Stimulated activated CD4-positive, alpha-beta T cell treated with anti-CD3 and anti-CD28 coated beads, Interleukin-1b, Interleukin-23, amount 100 ng/mL, for 1 hour (primary cell): ENCODE data around the gene ANO10.
"Not testable (repeated sequence)": the region's sequence is repeated elsewhere in the genome, so short reads cannot be mapped to it uniquely, and the experiment has no call there.

Experiments used
- DNase-seq, 2 donors: peaks; one replicate each; pipeline ENCODE4 v3.0.0-alpha.2; 2020; ENCODE audit warnings: low read depth in 2 of 2

The ANO10 gene

DNA sequence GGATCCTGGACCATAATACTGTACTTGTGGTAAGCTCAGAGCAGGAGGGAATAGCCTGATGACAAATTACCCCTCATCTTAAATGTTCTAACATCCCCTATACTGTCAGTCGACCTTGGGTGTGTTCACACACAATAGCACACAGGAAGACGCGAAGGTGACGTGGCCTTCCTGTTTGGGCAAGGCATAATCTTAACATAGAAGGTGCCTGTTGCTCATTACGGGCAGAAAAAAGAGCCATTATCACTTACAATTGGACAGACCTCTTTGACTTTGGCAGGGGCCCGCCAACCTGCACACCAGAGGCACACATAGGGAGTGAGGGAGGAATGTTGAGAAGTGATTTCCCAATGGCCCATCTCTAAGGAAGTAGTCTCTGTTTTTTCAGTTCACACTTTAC, 144.2 kb downstream of the ANO10 start:
- peak; percentile 10 to 42 for DNase-seq

DNA sequence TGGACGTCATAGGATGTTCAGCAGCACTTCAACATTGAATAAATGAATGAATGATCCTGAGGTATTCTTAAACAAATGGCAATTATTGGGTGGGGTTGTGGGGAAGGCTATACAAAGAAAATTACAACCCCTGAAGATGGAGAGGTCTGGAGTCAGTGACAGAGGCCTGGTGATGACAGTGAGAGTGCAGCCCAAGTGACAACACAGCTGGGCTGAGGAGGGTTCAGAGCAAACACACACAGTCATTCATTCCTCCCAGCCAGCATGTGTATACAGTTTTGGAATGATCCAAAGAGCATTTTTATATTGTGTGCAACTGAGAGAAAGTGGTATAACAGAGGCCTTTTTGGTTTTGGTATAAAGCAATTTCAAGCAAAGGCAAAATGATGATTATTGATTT, 148.1 kb downstream of the ANO10 start:
- DNase-seq = no peak

DNA sequence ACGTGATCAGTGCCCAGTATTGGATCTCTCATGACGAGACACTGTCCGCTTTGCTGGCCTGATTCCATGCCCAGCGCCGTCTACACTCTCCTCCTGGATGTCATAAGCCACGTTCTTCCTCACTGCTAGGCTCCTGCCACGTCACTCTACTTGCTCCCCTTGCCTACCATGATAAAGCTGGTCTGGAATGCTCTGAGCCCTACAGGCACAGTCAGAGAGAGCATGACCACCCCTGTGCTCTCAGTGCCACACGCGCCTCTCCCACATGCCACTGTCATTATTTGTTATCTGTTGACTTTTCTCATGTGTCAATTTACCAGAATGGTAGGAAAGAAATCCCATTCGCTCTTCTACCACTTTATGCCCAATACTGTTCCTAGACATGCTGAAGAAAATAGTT, 148.6 kb downstream of the ANO10 start:
- DNase-seq = no peak

DNA sequence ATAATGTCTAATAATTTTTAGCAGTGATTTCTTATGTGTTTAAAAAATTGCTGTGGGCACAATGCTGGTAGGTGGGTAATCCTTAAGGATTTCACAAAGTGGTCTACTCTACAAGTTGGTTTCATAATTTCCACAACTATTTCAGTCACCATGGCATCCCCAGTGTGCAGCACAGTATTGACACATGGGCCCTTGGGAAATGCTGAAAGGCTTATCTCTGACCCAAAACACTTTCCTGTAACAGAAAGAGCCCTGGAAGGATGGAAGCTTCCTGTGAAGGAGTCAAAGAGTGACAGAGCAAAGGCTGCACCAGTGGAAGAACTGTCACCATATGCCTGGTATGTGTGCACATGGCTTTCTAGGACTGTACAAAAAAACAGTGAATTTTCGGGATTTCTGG, 153.7 kb downstream of the ANO10 start:
- no peak for DNase-seq

DNA sequence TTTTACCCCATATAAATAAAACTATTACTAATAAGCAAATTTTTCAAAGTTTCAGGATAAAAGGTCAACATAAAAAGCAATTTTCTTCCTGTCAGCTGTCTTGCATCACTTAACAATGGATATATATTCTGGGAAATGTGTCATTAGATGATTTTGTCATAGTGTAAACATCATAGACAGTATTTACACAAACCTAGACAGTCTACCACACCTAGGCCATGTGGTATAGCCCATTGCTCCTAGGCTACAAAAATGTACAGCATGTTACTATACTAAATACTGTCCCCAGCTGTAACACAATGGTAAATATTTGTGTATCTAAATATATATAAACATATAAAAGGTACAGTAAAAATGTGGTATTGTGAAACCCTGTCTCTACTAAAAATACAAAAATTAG, 156.7 kb downstream of the ANO10 start:
- DNase-seq = no peak

DNA sequence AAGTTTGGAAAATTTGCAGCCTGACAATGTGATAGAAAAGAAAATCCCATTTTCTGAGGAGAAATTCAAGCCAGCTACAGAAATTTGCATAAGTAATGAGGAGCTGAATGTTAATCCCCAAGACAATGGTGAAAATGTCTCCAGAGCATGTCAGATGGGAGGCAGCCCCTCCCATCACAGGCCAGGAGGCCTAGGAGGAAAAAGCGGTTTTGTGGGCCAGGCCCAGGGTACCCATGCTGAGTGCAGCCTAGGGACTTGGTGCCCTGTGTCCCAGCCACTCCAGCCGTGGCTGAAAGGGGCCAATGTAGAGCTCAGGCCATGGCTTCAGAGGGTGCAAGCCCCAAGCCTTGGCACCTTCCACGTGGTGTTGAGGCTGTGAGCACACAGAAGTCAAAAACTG, 159.2 kb downstream of the ANO10 start:
- DNase-seq = not testable (repeated sequence)

DNA sequence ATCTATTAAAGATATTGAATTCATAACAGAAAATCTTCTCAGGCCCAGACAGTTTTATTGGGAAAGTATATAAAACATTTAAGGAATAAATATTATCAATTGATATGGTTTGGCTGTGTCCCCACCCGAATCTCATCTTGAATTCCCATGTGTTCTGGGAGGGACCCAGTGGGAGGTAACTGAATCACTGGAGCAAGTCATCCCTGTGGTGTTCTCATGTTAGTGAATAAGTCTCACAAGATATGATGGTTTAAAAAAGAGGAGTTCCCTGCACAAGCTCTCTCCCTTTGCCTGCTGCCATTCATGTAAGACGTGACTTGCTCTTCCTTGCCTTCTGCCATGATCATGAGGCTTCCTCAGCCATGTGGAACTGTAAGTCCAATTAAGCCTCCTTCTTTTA, 160.5 kb downstream of the ANO10 start:
- no peak for DNase-seq

DNA sequence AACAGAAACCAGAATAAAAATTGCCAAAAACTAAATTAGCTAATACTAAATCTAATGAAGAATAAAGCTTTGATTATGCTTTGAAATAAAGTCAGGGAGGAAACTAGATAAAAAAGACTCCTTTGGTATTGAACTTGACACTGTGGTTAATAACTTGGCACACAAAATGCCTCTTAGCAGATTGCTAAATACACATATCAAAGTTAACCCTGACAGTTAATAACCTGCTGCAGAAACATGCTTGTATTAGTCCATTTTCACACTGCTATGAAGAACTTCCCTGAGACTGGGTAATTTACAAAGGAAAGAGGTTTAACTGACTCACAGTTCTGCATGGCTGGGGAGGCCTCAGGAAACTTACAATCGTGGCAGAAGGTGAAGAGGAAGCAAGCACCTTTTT, 164.8 kb downstream of the ANO10 start:
- DNase-seq = not testable (repeated sequence)

DNA sequence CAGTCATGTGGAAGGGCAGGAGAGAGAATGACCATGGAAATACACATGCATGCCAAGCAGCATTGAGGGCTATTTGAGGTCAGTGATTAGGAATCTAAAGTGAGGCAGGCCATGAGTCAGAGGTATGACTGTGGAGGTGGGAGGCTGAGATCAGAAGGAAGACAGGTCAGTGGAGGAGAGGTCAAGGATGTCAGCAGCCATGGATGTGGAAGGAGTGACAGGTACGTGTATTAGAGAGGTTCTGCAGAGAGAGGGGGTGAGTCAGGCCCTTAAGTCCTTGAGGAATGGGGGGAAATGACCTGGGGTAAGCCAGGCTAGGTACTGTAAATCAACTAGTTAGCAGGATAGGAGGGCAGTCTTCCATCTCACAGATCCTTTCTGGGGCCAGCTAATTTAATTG, 166.6 kb downstream of the ANO10 start:
- DNase-seq = no peak

DNA sequence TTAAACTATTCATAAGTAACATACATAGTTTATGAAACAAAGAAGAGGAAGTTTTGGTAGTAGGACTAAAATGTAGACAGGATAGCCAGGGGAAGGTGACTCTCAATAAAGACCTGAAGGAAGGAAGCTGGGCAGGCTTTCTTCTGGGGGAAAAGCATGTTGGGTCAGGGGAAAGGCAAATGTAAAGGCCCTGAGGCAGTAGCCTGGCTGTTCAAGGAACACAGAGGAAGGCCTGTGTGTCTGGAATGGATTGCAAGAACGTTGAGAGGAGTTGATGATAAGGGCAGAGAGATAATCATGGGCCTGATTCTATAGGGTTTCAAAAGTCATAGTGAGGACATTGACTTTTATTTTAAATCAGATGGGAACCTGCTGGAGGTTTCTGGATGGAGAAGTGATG, 167.8 kb downstream of the ANO10 start:
- no peak for DNase-seq

DNA sequence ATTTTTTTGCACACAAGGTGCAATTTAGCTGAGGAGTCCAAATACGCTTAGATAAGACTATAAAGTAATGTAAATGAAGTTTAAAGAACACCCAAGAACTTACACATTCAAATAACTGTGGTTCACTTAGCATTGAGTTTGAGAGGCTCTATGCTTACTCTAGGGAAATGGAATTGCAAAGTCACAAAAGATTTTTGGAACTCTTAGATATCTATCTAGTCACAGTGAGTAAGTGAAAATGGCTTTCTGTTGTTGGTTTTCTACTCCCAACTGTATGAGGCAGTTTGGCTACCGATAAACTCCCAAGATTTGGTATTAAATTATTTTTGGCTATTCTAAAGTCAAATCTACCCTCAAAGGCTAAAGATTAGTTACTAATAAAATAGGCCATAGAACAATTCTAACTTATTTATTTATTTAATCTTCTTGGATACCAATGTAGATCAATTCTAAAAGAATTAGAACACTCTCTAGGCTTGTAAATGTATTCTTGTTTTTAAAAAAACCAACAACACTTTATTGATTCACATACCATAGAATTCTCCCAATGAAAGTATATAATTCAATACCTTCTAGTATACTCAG, 170.0 kb downstream of the ANO10 start:
- no peak for DNase-seq

DNA sequence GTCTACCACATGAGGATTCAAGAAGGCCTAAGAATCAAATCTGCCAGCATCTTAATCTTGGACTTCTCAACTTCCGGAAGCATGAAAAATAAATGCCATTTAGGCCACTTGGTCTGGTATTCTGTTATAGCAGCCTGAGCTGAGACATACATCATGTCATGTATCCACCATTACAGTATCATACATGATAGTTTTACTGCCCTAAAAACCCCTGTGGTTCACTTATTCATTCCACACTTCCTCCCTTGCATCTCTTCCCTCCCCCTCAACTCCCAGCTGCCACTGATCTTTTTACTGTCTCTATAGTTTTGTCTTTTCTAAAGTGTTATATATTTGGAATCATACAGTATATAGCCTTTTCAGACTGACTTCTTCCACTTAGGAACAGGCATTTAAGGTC, 173.7 kb downstream of the ANO10 start:
- no peak for DNase-seq

DNA sequence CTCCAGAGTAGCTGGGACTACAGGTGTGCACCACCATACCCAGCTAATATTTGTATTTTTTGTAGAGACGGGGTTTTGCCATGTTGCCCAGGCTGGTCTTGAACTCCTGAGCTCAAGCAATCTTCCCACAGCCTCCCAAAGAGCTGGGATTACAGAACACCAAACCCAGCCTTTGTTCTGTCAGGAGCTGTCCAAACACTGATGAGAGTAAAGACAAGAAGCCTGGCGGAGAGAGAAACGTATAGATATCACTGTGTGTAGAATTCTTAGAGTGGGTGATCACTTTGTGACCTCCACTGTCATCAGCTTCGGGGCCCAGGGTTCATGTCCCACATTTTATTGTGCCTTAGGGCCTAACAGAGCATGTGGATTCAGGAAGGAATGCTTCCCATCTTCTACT, 176.0 kb downstream of the ANO10 start:
- DNase-seq = no peak

DNA sequence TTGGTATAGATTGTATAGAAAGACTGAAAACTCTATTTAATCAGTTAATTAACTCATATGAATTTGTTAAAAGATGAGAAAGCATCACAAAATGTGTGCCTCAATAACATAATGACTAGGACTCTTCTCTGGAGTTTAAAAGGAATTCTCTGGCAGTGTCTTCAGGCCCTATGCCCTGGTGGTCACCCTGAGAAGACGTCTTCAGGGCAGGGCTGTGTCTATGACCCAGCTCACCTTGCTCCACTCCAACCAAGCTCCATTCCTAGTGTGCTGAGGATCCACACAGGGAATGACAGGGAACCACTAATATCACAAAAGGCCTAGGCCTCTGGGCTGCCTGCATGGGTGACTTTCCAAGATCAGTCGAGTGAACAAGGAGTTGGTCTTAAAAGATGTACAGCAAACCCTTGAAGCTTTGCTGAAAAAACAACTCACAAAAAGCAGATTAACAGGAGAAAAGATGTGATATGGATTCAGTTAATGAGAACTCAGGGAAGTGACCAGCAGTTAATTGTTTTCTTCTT, 178.9 kb downstream of the ANO10 start:
- DNase-seq = no peak

DNA sequence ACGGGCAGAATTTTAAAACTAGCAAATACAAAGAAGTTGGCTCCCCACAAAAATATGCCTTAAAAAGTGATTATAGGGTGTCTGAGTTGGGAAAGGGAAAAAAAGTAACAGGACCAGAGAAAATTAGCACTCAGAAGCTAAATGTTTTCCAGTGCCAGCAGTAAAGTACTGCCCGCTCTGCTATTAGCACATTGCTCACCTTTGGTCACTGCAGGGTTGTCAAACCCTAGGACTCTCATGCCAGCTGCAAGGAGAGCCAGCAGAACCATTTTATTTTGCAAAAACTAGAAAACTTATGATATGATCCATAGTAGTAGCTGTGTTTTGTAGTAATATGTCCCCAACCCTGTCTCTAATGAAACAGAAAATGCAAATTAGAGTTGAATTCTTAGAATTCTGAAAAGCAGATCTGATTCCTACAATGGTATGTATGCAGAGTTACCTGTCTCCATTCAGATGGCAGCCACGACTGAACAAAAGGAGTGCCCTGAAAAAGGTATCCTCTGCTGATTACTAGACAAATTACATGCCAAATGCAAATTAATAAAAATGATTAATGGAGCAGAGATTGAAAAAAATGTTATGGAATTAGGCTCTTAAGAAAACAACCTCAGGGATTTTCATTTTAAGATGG, 185.2 kb downstream of the ANO10 start:
- no peak for DNase-seq

DNA sequence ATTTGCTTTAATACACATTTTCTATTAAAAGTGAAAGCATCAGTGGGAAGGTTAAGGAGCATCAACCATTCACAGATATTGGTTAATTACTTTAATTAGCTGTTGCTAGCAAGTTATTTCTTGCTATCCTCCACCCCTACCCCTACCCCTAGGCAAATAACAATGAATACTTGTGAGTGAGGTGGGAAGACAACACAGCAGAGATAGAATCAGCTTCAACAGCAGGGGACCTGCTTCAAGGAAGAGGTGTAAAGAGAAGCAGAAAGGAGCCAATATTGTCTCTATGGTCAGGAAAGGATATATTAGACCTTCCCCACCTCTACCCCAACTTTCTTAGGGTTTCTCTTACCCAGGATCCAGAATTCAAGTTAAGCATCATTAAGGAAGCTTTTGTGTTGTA, 186.1 kb downstream of the ANO10 start:
- no peak for DNase-seq

DNA sequence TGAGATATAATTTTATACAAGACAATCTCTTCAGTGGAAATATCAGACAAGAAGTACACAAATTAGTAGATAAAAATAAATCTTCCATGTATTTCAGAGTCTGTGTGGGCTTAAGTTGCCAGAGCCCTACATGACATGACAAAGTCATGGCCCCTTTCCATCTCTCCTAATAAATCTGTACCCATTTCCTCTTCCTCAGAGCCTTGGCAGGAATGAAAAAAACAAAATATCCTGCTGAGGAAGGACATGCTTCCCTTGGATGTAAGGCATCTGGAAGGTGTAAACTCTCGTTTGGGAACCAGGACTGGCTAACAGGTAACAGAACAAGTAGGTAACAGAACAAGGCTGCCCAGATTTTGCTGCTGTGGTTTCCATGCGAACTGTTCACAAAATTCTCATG, 187.4 kb downstream of the ANO10 start:
- DNase-seq = no peak

DNA sequence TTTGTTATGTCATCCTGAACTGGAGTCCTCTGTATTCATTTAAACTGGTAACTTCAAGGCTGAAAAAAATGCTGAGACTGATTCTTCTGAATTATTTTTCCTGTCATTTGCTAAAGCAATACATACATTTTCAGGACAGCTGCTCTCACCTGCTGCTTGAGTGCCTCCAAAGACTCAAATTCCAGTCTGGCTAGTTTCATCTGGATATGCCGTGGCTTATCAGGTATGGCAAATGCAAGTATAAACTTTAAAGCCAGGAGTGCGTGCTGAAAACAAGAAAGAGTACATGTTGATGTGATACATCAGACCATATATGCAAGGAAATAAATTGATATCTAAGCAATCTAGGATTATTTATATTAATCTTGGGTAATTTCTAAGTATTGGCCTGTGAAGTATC, 189.3 kb downstream of the ANO10 start:
- no peak for DNase-seq

DNA sequence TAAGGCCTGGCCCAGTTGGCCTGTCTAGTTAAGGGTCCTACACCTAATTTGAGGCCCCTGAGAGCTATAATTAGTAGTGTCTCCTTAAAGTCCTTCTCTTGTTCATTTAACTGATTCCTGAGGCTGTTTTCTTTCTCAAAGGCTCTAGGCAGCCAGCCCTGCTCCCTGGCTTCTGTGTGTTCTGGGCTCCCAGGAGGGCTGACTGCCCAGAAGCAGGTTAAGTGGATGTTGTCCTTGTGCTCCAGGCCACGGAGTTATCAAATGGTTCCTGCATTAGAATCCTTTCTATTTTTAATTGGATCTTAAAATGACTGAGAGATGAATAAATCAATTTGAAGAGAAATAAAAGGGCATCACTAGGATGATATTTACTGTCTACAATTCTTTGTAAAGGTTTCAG, 195.4 kb downstream of the ANO10 start:
- DNase-seq = no peak

DNA sequence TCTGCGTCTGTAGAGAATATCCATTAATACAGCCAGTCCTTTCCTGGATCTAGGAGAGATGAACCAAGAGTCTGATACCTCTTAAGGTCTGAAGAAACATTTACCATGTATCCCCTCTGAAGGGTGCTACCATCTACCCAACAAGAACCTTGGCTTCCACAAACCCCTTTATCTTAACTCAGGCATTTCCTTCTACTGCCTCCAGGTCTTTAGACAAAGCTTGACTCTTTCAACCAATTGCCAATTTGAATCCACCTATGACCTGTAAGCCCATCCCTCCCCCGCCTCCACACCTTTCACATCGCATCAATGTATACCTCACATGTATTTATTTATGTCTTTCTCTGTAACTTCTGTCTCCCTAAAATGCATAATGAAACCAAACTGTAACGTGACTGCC, 196.0 kb downstream of the ANO10 start:
- no peak for DNase-seq

DNA sequence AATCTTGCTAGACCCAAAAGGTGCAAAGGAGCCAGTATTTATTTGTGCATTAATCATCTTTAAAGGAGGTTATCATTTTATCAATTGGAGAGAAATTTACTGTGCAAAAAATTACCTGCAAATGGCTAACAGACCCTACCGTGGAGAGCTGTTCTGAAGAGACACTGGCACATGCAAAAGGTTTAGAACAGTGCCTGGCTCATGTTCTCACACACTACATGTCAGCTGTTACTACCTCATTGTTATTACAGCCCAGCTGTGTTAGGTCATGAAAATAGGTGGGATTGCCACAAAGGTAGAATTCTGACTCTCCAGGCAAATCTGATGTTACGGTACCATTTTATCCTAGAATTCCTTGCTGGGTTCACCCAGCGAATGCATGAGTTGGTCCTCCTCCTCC, 198.2 kb downstream of the ANO10 start:
- DNase-seq = no peak

DNA sequence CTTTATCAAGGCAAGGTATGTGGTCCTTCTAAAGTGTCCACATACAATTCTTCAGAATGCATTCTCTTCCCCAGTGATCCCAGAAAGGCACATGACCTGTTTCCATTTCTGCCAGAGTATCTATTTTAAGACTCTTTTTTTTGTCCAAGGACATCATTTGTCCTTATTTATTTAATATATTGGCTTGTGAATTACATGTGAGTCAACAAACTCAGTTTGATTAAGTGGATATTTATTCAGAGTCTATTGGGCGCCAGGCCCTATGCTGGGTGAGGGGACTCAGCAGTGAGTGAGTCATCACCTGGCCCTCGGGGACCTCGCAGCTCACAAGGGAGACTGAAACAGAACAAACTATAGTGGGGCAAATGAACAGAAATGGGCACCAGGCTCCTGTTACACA, 198.7 kb downstream of the ANO10 start:
- no peak for DNase-seq

DNA sequence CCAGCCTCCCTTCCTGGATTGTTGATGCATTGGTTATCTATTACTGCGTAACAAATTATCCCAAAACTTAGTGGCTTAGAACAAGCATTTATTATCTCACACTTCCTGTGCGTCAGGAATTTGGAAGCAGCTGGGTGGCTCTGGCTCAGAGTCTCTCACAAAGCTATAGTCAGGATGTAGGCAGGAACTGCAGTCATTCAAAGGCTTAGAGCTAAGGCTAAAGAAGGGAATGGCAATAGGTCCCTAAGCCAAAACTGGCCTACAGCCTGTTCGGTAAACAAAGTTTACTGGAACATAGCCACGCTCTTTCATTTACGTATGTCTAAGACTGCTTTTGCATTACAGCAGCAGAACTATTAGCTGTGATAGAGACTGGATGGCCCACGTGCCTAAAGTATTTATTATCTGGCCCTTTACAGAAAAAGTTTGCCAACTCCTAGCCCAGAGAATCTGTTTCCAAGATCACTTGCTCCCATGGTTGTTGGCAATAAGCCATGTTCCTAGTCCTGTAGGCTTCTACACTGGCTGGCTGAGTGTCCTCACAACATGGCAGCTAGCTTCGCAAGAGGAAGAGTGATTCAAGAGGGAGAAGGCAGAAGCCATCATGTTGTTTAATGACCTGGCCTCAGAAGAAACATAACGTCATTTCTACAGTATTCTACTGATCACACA, 203.1 kb downstream of the ANO10 start:
- DNase-seq = no peak
